Measurements from ENCODE around the gene HOXC5.

DNA sequence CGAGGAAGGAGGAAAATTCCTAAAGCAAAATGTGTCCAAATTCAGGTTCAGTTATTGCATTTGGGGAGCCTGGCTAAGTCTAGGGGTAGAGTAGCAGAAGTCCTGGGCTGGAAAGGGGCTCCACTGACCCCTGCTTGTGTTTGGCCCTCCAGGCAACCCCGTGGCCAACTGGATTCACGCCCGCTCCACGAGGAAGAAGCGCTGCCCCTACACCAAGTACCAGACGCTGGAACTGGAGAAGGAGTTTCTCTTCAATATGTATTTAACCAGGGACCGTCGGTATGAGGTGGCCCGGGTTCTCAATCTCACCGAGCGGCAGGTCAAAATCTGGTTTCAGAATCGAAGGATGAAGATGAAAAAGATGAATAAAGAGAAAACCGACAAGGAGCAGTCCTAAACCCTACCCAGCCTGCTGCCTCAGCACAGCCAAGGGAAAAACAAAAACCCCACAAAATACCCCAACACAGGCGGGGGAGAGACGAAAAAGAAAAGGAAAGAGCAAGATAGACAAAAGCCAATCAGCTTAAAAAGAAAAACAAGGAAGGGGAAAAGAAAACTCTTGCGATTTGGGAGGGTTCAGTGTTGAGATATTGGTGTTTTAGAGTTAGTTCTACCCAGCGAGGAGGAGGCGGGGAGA lies 30.5 kb upstream of the HOXC5 start:
- TF ChIP-seq, protein P1, sequence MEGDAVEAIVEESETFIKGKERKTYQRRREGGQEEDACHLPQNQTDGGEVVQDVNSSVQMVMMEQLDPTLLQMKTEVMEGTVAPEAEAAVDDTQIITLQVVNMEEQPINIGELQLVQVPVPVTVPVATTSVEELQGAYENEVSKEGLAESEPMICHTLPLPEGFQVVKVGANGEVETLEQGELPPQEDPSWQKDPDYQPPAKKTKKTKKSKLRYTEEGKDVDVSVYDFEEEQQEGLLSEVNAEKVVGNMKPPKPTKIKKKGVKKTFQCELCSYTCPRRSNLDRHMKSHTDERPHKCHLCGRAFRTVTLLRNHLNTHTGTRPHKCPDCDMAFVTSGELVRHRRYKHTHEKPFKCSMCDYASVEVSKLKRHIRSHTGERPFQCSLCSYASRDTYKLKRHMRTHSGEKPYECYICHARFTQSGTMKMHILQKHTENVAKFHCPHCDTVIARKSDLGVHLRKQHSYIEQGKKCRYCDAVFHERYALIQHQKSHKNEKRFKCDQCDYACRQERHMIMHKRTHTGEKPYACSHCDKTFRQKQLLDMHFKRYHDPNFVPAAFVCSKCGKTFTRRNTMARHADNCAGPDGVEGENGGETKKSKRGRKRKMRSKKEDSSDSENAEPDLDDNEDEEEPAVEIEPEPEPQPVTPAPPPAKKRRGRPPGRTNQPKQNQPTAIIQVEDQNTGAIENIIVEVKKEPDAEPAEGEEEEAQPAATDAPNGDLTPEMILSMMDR (IDR thresholded peaks at IDR 0.05 in 2 of 3, conservative IDR thresholded peaks at IDR 0.05 in 1 of 3; ENCODE audit: borderline replicate concordance in 1 of 3, insufficient read depth in 1 of 3, low read depth in 2 of 3, low read length in 2 of 3): no peak
- no peak for TF ChIP-seq SP1 (IDR thresholded peaks at IDR 0.05; ENCODE audit: low read depth)
- TF ChIP-seq EZH2 (IDR thresholded peaks at IDR 0.05): no peak
- no peak for TF ChIP-seq POLR2AphosphoS5 (IDR thresholded peaks at IDR 0.05; ENCODE audit: low read depth, low read length)
- TF ChIP-seq TCF7L2 (IDR thresholded peaks at IDR 0.05; ENCODE audit: borderline replicate concordance, extremely low read depth, insufficient read depth, insufficient read length): no peak
- no peak for TF ChIP-seq RAD21 (IDR thresholded peaks at IDR 0.05; ENCODE audit: low read depth)
- TF ChIP-seq POLR2A (IDR thresholded peaks at IDR 0.05; ENCODE audit: borderline replicate concordance, extremely low read depth, insufficient read depth, insufficient read length): no peak
- TF ChIP-seq ZNF274 (IDR thresholded peaks at IDR 0.05; ENCODE audit: low read depth, low read length): no peak
- TF ChIP-seq YY1 (IDR thresholded peaks at IDR 0.05; ENCODE audit: extremely low read depth, insufficient replicate concordance, low read depth, low read length): no peak
- TF ChIP-seq SIN3A (IDR thresholded peaks at IDR 0.05; ENCODE audit: low read depth): no peak
- TF ChIP-seq ZFX (IDR thresholded peaks at IDR 0.05): no peak

Data from HCT116 (cell line).